OCI-LY3 (cell line): ENCODE measurements around the gene NKIRAS2.
"Not testable (repeated sequence)": the region's sequence is repeated elsewhere in the genome, so short reads cannot be mapped to it uniquely, and the experiment has no call there.

Experiments used
- H2AFZ ChIP-seq: fragments of 200-600, 300-600 bp; shearing (Covaris generic); 2 replicates; pipeline ENCODE4 v1.6.0; 2014; ENCODE audit warnings: antibody characterized with exemption, low read depth, low read length
- H3K27ac ChIP-seq: fragments of 200-600, 300-600 bp; sonication (generic); 2 replicates; pipeline ENCODE4 v1.5.1; 2014; ENCODE audit warnings: mild to moderate bottlenecking, low read length, moderate library complexity, mixed read lengths
- H3K27me3 ChIP-seq: fragments of 200-600, 300-600 bp; sonication (generic); 2 replicates; pipeline ENCODE4 v1.6.1; 2014; ENCODE audit warnings: low read depth, low read length, mixed read lengths
- H3K36me3 ChIP-seq: fragments of 200-600, 300-600 bp; sonication (generic); replicated peaks from 2 replicates; pipeline ENCODE3; 2014; ENCODE audit warnings: low read depth, low read length, mixed read lengths
- H3K4me1 ChIP-seq: fragments of 300-600, 200-600 bp; sonication (generic); 2 replicates; pipeline ENCODE4 v1.6.1; 2014; ENCODE audit warnings: low read length, mixed read lengths
- H3K4me2 ChIP-seq: fragments of 200-600, 300-600 bp; sonication (generic); 2 replicates; pipeline ENCODE4 v1.6.1; 2014; ENCODE audit warnings: low read length, mixed read lengths
- H3K4me3 ChIP-seq: fragments of 300-600, 200-600 bp; sonication (generic); 2 replicates; pipeline ENCODE4 v1.5.1; 2014; ENCODE audit warnings: antibody characterized with exemption, mild to moderate bottlenecking, low read length, moderate library complexity
- H3K79me2 ChIP-seq: fragments of 300-600, 200-600 bp; shearing (Covaris generic); 2 replicates; pipeline ENCODE4 v1.6.1; 2014; ENCODE audit warnings: mild to moderate bottlenecking, low read length, mixed read lengths
- H3K9ac ChIP-seq: fragments of 300-600, 200-600 bp; shearing (Covaris generic); 2 replicates; pipeline ENCODE4 v1.6.0; 2014; ENCODE audit warnings: mild to moderate bottlenecking, low read length, moderate library complexity
- H3K9me3 ChIP-seq: fragments of 200-600, 300-600 bp; shearing (Covaris generic); 2 replicates; pipeline ENCODE4 v1.6.1; 2014; ENCODE audit warnings: low read length, mixed read lengths; ENCODE audit not compliant: insufficient read depth
- H4K20me1 ChIP-seq: fragments of 200-600, 300-600 bp; sonication (generic); 2 replicates; pipeline ENCODE4 v1.6.1; 2016; ENCODE audit warnings: low read length, mixed read lengths; ENCODE audit not compliant: insufficient read depth
- EZH2phosphoT487 ChIP-seq: fragments of 200-600 bp; shearing (Covaris generic); IDR thresholded peaks from 2 replicates; pipeline ENCODE4 v1.6.1; 2018; ENCODE audit warnings: antibody characterized with exemption, mixed run types, low read depth
- TF ChIP-seq, protein P1 (sequence below): fragments of 200-600, 300-600 bp; sonication (generic); IDR thresholded peaks from 2 replicates; pipeline ENCODE4 v1.5.1; 2014; ENCODE audit warnings: antibody characterized with exemption, low read length, low read depth

Gene NKIRAS2

DNA sequence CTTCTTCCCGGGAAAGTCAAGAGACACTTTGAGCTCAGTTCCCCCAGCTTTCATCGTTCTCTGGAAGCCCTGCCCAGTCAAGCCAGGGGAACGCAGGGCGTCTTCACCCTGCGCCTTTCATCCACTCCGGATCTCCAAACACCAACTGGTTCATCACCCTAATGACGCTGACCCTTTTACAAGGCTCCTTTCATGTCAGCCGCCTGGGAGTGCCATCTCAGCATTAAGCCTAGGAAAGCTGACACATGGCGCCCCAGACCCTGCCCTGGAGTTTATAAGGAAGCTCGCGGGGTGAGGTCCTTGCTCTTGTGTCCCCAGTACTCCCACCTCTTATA lies 2.1 kb upstream of the NKIRAS2 start:
- Histone ChIP-seq H2AFZ (peak overlapping the region; percentile 13; the same call in 1 of the 2 replicates), H3K4me3 (peak overlapping the region; percentile 80), H3K27ac (peak overlapping the region; percentile 43), H3K36me3 (peaks cover 17% of the 10 kb centered on the region), H3K4me2 (peak overlapping the region; percentile 97), H3K9me3 (no peaks in the 10 kb centered on the region), H3K4me1 (peaks cover 38% of the 10 kb centered on the region), H4K20me1 (peaks cover 10% of the 10 kb centered on the region; the same call in 1 of the 2 replicates), H3K79me2 (peaks cover 72% of the 10 kb centered on the region), H3K9ac (peak overlapping the region; percentile 95), H3K27me3 (no peaks in the 10 kb centered on the region)
- TF ChIP-seq, protein P1, sequence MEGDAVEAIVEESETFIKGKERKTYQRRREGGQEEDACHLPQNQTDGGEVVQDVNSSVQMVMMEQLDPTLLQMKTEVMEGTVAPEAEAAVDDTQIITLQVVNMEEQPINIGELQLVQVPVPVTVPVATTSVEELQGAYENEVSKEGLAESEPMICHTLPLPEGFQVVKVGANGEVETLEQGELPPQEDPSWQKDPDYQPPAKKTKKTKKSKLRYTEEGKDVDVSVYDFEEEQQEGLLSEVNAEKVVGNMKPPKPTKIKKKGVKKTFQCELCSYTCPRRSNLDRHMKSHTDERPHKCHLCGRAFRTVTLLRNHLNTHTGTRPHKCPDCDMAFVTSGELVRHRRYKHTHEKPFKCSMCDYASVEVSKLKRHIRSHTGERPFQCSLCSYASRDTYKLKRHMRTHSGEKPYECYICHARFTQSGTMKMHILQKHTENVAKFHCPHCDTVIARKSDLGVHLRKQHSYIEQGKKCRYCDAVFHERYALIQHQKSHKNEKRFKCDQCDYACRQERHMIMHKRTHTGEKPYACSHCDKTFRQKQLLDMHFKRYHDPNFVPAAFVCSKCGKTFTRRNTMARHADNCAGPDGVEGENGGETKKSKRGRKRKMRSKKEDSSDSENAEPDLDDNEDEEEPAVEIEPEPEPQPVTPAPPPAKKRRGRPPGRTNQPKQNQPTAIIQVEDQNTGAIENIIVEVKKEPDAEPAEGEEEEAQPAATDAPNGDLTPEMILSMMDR = no peak
- TF ChIP-seq EZH2phosphoT487 = no peak

DNA sequence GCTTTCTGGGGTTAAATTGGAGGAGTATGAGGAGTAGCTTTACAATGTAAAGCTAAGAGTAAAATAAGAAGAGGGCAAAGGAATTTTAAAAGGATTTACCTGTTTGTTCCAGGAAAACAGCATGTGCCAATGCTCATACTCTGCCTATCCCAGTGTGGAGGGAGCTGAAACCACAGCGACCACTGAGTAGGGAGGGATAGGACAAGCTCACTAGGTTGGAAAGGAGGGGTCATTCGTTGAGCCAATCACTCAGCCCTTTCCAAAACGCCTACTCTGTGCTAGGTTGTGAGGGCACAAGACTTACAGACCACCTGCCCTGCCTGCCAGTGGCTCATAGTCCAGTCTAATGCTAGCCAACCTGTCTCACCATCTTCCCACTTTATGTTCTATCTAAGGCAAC lies 1.6 kb upstream of the NKIRAS2 start:
- H3K9ac ChIP-seq = peak overlapping the region; percentile 95; the same call in 1 of the 2 replicates
- H3K4me2 ChIP-seq = peak overlapping the region; percentile 97
- peaks cover 5% of the 10 kb centered on the region; the same call in 1 of the 2 replicates for H4K20me1 ChIP-seq
- peaks cover 67% of the 10 kb centered on the region for H3K79me2 ChIP-seq
- H3K27me3 ChIP-seq = no peaks in the 10 kb centered on the region
- H3K36me3 ChIP-seq = peaks cover 18% of the 10 kb centered on the region
- peaks cover 38% of the 10 kb centered on the region for H3K4me1 ChIP-seq
- H3K4me3 ChIP-seq = peak overlapping the region; percentile 80
- H2AFZ ChIP-seq = no peak overlapping the region
- no peaks in the 10 kb centered on the region for H3K9me3 ChIP-seq
- no peak overlapping the region; the same call in 1 of the 2 replicates for H3K27ac ChIP-seq
- TF ChIP-seq, protein P1 = no peak
- TF ChIP-seq EZH2phosphoT487 = no peak

DNA sequence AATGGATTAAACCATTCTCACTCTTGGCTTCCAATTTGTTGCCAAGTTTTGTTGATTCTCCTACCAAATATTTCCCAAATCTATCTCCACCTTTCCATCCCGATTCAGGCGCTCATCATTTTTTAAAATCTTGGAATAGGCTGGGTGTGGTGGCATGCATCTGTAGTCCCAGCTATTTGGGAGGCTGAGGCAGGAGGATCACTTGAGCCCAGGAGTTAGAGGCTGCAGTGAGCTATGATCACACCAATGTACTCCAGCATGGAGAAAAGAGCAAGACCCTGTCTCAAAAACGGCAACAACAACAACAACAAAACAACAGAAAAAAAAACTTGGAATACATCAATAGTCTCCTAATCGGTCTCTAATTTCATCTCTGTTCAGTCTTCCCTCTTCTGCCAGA lies 902 bp upstream of the NKIRAS2 start:
- TF ChIP-seq EZH2phosphoT487 = no peak
- TF ChIP-seq, protein P1 = no peak
- peaks cover 61% of the 10 kb centered on the region for H3K79me2 ChIP-seq

DNA sequence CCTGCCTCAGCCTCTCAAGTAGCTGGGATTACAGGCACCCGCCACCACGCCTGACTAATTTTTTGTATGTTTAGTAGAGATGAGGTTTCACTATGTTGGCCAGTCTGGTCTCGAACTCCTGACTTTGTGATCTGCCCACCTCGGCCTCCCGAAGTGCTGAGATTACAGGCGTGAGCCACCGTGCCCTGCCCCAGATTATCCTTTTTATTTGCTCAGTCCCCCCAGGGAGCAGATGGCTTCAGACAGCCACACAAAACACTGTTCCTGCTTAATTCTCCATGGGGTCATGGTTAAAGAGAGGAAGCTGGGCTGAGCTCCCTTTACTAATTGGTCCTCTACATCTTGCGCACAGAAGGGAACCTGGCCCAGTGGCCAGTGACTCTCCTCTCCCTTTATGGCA lies 955 bp downstream of the NKIRAS2 start:
- Histone ChIP-seq H3K4me2 (peak overlapping the region; percentile 94), H3K9ac (peak overlapping the region; percentile 91), H3K4me3 (peak overlapping the region; percentile 95), H3K4me1 (peaks cover 43% of the 10 kb centered on the region), H3K79me2 (peaks cover 42% of the 10 kb centered on the region), H3K36me3 (peaks cover 24% of the 10 kb centered on the region)
- not testable (repeated sequence) for H3K27ac ChIP-seq, H3K9me3 ChIP-seq, H4K20me1 ChIP-seq, H3K27me3 ChIP-seq, H2AFZ ChIP-seq

More for the DNA sequence above, 902 bp upstream of the NKIRAS2 start:
- Histone ChIP-seq H3K27ac (no peak overlapping the region), H2AFZ (no peak overlapping the region), H4K20me1 (no peaks in the 10 kb centered on the region), H3K9me3 (no peaks in the 10 kb centered on the region), H3K27me3 (no peaks in the 10 kb centered on the region), H3K4me3 (no peak overlapping the region), H3K4me2 (no peak overlapping the region), H3K36me3 (peaks cover 24% of the 10 kb centered on the region), H3K4me1 (peaks cover 40% of the 10 kb centered on the region), H3K9ac (no peak overlapping the region)
